OCI-LY7 (cell line): ENCODE measurements around the gene KLHDC9.

Source experiments
- EZH2phosphoT487 ChIP-seq: fragments of 200-600 bp; sonication (generic); IDR thresholded peaks from 2 replicates; pipeline ENCODE4 v1.6.1; 2018; ENCODE audit warnings: low read depth, borderline replicate concordance, mild to moderate bottlenecking, mixed run types, antibody characterized with exemption, low read length, moderate library complexity, mixed read lengths
- TF ChIP-seq, protein P1 (sequence below): fragments of 200-600 bp; sonication (generic); conservative IDR thresholded peaks from 2 replicates; pipeline ENCODE4 v1.5.1; 2014; ENCODE audit warnings: mild to moderate bottlenecking, antibody characterized with exemption, low read length, moderate library complexity, mixed read lengths

GRCh38 chr1:161091093-161091492, 7.1 kb upstream of the KLHDC9 start:
- TF ChIP-seq, protein P1, sequence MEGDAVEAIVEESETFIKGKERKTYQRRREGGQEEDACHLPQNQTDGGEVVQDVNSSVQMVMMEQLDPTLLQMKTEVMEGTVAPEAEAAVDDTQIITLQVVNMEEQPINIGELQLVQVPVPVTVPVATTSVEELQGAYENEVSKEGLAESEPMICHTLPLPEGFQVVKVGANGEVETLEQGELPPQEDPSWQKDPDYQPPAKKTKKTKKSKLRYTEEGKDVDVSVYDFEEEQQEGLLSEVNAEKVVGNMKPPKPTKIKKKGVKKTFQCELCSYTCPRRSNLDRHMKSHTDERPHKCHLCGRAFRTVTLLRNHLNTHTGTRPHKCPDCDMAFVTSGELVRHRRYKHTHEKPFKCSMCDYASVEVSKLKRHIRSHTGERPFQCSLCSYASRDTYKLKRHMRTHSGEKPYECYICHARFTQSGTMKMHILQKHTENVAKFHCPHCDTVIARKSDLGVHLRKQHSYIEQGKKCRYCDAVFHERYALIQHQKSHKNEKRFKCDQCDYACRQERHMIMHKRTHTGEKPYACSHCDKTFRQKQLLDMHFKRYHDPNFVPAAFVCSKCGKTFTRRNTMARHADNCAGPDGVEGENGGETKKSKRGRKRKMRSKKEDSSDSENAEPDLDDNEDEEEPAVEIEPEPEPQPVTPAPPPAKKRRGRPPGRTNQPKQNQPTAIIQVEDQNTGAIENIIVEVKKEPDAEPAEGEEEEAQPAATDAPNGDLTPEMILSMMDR = no peak
- no peak for TF ChIP-seq EZH2phosphoT487
